GM21737 (cell line): ENCODE results near the gene CEP72.
"Not testable (repeated sequence)": the region's sequence is repeated elsewhere in the genome, so short reads cannot be mapped to it uniquely, and the experiment has no call there.

Source experiments
- ATAC-seq: cut with Tn5 transposase; IDR thresholded peaks from one replicate; pipeline ENCODE4 v1.9.1; 2021; ENCODE audit warnings: mild to moderate bottlenecking, moderate library complexity; ENCODE audit not compliant: unreplicated experiment

CEP72 gene, protein sequence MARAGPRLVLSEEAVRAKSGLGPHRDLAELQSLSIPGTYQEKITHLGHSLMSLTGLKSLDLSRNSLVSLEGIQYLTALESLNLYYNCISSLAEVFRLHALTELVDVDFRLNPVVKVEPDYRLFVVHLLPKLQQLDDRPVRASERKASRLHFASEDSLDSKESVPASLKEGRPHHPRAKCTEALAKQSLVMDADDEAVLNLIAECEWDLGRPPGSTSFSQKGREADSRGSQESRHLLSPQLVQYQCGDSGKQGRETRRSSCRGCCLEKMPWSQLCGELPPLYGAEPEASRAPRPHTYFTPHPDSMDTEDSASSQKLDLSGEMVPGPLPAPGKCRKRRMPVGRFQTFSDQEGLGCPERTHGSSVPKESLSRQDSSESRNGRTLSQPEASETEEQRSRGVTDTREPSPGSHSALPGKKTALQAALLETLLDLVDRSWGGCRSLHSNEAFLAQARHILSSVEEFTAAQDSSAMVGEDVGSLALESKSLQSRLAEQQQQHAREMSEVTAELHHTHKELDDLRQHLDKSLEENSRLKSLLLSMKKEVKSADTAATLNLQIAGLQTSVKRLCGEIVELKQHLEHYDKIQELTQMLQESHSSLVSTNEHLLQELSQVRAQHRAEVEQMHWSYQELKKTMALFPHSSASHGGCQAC

DNA sequence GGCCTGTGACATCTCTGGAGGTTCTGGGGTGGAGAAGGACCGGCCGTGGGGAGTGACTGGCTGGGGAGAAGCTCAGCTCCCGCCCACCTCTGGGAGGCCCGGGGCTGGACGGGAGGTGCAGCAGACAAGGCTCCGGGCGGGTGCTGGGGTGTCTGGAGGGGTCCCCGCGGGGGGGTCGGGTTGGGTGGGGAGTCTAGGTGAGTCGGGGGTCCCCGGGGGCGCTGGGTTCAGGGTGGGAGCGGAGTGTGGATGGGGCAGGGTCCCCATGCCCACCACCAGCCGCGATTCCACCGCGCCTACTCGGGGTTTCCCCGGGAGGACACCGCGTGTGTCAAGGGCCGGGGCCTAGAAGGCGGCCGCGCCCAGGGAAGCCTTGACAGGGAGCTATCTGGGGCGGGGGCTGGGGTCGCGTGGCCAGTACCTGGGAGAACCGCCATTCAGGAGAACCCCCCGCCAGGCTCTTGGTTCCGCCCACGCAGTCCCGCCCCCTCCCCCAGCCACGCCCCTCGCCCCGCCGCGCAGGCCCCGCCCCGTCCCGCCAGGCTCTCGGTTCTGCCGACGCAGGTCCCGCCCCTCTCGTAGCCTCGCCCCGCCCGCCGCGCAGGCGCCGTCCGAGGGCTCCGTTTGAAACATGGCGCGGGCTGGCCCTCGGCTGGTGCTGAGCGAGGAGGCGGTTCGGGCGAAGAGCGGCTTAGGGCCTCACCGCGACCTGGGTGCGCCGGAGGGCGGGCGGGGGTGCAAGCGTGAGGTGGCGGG is at the start of gene CEP72:
CEP72 (plus strand) TSS at position 610 of the 756 bp plus-strand sequence; CDS start at position 632, 22 bp downstream.
- peak; percentile 81 for ATAC-seq

DNA sequence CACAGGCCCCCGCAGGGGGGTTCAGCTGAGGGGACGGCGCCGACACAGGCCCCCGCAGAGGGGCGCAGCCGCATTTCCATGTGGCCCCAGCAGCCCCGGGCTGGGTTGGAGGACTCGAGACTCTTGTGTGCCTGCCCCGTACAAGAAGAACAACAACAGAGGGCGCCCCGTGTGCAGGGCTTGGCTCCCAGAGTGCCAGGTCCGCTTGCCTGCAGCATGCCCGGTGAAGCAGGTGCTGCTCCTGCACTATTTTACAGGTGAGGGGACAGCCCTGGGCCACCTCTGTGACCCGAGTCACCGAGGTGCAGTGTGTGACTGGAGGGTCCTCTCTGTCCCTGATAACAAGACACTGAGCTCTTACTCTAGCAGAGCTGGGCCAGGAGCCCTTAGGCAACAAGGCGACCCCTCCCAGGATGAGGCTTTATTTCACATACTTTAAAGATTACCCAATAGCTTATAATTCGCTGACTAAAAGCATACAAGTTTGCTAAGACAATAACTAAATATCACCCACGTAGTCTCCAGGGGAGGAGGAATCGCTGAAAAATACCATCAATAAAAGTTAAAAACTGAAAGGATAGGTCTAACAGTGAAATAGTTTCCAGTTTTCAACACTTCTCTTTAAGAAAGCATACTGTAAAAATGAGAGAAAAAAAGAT is 46.2 kb upstream of the CEP72 start:
- ATAC-seq, result no peak

DNA sequence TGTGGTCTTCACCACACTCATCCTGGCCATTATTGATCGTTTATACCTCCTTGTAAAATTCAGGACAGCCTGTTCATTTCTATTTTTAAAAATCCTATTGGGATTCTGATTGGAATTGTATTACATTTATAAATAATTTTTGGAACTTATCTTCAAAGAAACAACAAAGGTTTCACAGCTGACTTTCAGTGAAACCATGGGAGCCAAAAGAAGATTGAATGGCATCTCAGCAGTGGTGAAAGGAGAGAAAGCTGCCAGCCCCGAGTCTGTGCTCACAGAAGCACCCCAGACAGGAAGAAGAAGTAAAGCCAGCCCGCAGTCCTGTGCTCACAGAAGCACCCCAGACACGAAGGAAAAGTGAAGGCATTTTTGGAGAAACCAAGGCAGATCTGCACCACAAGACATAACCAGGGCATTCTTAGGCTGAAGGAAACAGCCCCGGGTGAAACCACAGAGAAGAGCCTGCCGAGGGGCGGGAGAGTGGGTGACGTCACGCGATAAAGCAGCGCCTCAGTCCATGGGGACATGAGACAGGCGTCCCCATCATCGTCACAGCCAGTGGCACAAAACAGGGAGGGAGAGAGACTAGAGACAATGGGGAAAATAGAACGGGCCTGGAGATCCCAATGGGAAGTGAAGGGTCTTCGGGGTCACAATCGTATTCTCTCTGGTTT is 45.4 kb upstream of the CEP72 start:
- ATAC-seq, result no peak

DNA sequence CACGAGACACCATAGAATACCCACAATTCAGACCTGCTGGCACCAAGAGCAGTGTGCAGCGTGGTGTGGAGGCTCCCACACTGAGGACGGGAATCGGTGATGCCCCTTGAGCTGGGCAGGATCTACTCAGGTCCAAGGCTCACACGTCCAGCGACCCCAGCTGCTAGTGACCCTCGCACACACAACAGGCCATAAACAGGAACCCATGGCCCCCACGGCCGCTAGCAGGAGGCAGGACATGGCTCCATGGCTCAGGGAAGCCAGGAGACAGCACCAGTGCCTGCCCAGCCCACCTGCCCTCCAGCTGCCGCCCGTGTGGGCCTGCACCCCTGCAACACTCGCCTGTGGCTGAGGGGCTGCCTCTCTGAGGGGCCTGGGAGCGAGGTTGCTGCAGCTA is 44.5 kb upstream of the CEP72 start:
- no peak for ATAC-seq

DNA sequence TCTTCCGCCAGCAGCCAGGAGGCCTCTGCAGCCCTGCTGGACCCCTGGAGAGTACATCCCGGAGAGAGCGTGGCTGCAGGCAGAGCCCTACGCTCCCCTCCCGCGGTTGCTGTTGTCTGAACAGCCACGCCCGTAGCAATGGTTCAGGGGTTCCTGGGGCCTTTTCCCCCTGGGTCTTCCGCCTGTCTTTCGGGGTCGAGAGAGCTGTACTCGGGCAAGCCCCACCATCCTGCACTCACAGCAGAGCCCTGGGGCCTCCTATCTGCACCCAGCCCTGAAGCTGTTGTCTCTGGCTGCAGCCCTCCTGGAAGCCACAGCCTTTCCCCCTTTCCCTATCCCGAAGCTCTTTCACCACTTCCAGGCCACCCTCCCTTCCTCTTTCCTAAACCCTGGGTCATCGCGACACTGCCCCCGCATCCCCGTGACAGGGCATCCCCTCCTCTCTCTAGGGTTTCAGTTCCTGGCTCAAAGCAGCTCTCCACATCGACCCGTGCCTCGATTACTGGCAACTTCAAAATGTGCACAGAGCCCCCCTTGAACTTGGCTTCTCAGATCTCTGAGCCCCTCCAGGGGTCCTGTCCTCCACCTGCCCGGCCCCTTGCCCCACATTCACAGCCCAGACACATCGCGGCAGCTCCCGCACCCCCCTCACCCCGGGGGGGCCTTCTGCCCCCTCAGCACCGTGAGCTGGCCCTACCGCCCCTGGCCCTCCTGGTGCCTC is 43.9 kb upstream of the CEP72 start:
- ATAC-seq, result no peak

DNA sequence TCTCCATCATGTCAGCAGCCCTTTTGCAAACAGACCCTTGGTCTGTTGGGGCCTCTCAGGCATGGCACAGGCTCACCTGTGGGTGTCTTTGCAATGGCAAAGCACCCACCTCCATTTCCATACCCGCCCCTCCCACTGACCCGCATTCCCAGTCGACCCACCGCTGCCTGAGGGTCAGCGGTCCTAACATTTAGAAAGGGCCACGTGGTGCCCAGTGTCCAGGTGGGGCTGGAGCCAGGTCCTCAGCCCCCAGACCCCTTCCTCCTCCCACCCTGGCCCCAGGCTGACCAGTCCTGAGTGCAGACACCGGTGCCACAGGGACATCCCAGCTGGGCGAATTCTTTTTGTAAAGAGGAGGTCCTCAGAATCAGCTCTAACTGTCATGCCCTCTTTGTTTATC is 43.3 kb upstream of the CEP72 start:
- no peak for ATAC-seq

DNA sequence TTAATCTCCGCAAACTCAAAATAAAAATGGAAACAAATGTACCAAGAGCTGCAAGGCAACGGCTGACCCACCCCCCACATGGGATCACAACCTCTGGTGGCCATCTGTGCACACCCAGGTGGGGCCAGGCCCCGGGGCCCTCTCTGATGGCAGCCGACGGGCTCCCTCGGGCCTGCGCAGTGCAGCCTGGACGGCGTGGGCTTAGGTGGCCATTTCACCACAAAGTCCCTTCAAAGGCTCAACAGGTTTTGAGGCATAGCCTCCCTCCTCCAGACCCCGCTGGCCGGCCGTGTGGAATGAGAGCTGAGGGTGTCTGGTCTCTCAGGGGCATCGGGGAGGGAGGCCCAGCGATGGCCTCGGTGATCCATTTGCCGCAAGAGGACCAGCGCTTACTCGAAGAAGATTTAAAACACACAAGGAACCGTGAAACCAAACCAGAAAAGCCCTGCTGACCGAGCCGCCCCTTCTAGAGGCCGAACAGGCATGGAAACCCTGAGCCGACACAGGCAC is 42.7 kb upstream of the CEP72 start:
- ATAC-seq, result no peak

DNA sequence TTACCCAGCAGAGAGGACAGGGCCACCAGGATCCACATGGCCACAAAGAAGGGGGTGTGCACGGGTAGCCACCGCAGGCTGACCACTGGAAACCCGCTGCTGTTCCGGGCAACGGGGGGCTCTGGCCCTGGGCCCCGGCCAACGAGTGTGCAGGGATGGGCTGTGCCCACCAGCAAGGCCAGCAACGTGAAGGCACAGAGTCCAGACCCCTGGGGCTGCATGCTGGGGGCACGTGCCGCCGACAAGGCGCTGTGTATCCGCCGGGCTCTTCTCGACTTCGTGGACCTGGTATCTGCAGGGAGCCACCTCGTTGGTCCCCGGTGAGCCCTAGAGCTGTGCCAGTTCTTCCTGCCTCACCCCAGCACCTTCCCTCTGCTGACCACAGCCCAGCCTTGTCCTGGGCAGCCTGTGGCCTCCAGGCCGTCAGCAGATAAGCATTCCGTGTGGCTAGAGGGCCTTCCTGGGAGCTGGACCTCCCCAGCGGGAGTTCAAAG is 42.2 kb upstream of the CEP72 start:
- ATAC-seq, result no peak

DNA sequence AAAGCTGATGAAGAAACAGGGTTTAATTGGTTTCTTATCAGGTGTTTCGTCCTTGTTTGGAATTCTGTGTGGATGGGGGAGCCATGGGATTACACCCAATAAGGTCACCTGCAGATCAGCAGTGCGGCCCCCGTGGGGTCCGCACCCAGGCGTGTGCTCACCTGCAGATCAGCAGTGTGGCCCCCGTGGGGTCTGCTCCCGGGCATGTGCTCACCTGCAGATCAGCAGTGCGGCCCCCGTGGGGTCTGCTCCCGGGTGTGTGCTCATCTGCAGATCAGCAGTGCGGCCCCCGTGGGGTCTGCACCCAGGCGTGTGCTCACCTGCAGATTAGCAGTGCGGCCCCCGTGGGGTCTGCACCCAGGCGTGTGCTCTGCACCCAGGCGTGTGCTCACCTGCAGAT is 41.7 kb upstream of the CEP72 start:
- no peak for ATAC-seq

DNA sequence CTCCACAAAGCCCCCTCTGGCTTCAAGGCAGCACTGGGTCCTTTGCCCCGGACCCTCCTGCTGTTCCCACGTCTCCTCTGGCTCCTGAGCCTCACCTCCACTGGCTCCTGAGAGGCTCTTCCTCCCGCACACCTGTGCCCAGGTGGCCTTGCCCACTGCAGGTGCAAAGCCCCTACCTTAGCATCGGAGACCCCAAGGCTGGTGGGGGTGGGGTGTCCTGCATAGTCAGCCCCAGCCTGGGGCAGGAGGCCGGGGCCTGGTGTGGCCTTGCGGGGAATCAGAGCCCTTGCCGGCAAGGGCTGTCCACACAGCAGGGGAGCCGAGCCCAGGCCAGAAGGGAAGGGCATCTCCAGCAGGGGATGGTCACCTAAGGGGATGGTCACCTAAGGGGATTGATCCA is 41.3 kb upstream of the CEP72 start:
- ATAC-seq, result no peak

DNA sequence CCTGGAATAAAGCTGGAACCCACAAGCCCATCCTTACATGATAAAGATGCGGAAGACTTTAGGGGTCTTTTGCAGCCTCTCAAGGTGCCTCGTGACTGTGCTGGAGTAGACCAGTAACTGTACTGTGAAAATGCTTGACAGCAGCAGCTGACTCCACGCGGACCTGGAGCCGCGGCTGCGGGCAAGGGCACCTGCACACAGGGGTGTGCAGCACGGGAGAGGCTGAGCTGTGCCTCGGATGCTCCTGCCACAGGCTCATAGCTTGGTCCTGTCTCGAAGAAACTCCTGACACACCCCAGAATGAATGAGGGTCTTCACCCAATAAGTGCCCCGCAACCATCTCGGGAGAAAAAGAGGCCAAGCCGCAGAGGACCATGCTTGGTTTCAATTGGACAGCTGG is 40.3 kb upstream of the CEP72 start:
- no peak for ATAC-seq

DNA sequence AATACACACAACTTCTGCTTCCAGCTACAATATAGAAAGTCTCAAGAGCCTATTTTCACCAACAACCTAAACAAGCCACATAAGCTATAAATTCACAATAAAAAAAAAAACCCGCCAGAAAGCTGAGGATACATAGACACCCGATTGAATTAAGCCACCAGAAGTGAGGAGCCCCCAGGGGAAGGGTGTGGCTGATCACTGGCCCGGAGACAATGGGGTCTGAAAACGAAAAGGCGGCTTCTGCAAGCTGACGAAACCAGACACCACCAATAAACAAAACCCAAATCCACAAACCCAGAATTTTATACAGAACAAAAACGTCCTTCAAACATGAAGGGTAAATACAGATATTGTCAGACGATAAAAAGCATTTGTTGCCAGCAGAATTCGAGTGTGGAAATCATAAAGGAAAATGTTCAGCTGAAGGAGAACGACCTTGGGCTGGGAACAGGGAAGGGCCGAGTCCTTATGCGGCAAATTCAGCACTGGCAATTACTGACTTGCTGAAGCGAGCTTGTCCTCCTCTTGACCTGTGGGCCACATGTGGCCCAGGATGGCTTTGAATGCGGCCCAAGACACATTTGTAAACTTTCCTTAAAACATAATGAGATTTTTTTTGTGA is 39.6 kb upstream of the CEP72 start:
- ATAC-seq, result no peak

DNA sequence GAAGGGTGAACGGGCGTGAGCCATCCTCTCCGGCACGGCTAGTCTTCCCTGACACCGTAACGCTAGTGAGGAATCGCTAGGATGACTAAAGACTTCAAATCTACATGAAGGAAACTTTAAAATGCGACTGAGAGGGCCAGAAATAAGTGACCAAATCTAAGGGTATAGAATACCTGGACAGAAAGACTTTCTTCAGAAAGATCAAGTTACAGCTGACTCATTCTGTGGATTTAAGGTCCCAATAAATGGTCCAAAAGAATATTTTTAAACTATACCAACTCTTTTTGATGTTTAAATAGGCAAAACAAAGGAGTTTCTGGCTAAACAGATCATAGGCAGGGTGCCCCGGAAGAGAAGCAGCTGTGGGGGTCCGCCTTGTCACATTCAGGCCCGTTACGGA is 38.9 kb upstream of the CEP72 start:
- ATAC-seq, result no peak

DNA sequence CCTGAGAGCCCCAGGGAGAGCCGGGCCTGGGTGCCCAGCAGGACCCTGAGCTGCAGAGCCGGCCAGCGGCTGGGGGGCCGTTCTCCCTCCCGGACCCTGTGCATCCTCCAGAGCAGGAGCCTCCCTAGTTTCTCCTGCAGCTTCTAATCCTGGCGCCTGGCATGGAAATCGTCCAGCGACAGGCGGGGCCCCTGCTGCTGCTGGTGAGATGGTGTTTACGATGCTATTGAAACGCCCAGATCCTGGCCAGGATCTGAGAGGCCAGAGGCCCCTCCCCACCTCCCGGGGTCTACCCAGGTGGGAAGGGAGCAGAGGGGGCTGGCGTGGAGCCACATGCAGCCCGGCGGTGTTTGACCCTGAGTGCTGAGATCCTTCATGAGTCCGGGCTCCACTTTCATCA is 38.2 kb upstream of the CEP72 start:
- ATAC-seq, result no peak

DNA sequence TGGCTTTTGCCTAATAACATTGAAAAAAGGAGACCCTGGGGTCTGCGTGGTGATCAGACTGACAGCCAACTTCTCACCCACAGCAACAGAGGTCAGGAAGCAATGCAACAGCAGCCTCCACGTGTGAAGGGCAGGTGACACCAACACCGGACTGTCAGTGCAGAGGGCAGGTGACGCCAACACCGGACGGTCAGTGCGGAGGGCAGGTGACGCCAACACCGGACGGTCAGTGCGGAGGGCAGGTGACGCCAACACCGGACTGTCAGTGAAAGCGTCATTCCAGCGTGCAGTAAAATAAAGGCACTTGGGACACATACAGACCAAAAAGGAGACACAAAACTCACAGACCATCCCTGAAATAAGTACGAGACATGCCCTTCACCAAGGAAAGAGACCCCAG is 37.2 kb upstream of the CEP72 start:
- no peak for ATAC-seq

DNA sequence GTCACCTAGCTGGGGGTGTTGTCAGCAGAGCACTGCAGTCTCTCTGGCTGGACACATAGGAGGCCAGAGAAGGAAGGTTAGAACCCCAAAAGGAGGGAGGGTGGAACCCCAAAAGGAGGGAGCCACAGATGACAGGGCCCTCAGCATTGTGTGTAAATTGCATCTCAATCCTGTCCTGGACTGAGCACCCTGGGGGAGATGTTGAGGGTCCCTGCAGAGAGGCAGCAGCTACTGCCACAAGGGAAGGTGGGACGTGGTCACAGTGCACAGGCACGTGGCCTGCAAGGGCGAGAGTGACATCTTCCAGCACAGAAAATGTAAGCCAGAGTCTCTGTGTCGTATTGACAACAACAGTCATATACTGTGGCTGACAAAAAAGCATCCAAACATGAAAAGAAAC is 36.5 kb upstream of the CEP72 start:
- ATAC-seq, result no peak

DNA sequence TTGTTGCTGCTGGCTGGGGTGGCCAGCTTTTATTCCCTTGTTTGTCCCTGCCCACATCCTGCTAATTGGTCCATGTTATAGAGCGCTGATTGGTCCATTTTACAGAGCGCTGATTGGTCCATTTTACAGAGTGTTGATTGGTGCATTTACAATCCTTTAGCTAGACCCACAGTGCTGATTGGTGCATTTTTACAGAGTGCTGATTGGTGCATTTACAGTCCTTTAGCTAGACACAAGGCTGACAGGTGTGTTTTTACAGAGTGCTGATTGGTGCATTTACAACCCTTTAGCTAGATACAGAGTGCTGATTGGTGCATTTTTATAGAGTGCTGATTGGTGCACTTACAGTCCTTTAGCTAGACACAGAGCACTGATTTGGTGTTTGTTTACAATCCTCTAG is 34.9 kb upstream of the CEP72 start:
- ATAC-seq, result not testable (repeated sequence)

DNA sequence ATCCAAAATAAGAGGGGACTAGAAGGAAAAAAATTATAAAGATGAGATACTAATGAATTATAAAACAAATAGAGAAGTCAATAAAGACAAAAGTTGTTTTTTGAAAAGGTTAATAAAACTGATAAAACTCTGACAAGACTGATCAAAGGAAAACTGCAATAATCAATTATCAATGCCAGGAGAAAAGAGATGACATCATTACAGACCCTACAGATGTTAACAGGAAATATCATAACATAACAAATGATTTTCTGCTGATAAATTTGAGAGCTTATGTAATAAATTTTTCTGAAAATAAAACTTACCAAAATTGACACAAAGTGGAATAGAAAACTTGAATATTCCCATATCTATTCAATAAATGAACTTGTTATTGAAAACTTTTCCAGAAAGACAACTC is 34.3 kb upstream of the CEP72 start:
- ATAC-seq, result no peak

DNA sequence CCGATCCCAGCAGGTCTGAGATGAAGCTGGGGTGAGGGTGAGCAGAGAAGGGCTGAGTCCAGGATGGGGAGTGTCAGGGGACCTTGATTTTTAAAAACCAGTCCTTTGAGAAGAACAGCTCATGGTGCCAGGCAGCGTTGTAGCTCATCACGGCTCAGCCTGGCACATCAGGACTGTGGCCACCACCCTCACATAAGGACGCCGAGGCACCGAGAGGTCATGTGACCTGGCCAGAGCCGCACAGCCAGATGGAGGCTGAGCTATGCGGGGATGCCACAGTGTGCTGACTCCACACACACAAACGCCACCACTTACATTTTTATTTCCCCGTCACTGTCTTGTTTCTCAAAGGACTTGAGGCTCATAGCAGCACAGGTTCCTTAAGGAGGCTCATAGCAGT is 32.9 kb upstream of the CEP72 start:
- no peak for ATAC-seq
